HG03575 (cell line): ENCODE data around the gene NDUFB4.
A peak's percentile ranks its signal among the peaks of the same experiment; 100 is the strongest.
"Not testable (repeated sequence)": the region's sequence is repeated elsewhere in the genome, so short reads cannot be mapped to it uniquely, and the experiment has no call there.

Source experiments
- ATAC-seq: cut with Tn5 transposase; IDR thresholded peaks from one replicate; pipeline ENCODE4 v1.9.1; 2021; ENCODE audit not compliant: unreplicated experiment, insufficient number of reproducible peaks, low FRiP score; ENCODE audit errors: extremely low read depth

Gene NDUFB4

DNA sequence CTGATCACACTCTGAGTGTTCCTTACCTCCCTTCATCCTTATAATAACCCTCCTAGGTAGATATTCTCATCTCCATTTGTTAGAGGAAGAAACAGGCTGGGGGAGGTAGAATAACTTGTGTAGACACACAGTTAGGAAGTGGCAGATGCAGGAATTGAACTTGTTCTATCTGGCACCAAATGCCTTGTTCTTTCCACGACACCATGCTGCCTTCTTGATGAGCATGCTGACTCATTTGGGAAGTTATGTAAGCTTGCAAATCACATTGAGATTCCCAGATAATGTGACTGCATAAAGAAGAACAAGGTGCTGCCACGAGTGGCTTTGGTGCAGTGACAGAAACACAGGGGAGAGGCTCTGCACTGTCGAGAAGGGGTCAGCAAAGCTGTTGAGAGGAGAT lies 27.5 kb upstream of the NDUFB4 start:
- ATAC-seq, result no peak

DNA sequence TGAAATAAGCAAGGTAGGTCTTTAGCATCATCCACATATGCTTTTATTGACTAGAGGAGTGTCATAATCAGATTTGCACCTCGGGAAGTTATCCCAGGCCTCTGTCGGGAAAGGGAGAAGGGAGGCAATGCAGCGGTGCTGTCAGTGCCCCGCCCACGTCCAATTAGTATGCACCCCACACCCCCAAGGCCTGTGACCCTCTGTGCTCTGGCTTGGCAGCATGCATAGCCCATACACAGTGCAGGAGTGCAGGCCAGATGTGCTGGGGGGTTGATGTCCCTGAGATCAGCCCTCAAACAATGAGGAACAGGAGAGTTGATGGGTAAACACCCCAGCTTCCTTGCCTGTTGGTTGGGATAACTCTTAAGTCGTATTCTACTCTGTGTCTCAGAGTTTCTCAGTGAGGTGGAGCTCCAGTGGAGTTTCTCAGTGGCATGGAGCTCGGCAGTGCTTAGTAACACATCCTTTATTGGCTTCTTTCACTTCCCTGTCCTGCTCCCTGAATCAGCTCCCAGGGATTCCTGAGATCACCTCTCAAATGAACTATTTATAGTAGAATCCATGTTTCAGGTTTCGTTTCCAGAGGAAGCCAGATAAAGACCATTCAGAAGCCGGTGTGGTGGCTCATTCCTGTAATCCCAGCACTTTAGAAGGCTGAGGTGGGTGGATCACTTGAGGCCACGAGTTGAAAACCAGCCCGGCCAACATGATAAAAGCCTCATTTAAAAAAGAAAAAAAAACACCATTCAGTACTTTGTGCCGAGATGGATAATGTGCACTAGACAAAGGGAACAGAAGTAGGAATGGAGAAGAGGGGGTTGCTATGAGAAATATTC lies 26.7 kb upstream of the NDUFB4 start:
- no peak for ATAC-seq

DNA sequence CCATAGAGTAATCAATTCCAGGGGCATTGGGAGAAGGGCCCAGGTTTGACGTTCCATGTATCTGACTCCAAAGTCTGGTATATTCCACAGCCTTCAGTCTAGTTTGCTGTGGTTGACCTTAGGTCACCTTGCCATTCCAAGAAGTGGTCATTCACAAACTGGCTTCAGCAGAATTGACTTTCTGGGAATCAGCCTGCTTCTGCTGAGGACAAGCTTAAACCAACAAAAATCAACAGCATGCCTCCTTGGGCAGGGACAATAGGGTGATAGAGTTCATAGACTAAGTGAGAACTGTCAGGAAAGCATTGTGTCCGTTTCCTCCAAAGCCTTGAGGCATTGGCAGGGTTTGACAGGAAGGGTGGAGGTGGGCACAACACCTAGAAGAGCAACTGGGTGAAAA lies 24.1 kb upstream of the NDUFB4 start:
- ATAC-seq, result no peak

DNA sequence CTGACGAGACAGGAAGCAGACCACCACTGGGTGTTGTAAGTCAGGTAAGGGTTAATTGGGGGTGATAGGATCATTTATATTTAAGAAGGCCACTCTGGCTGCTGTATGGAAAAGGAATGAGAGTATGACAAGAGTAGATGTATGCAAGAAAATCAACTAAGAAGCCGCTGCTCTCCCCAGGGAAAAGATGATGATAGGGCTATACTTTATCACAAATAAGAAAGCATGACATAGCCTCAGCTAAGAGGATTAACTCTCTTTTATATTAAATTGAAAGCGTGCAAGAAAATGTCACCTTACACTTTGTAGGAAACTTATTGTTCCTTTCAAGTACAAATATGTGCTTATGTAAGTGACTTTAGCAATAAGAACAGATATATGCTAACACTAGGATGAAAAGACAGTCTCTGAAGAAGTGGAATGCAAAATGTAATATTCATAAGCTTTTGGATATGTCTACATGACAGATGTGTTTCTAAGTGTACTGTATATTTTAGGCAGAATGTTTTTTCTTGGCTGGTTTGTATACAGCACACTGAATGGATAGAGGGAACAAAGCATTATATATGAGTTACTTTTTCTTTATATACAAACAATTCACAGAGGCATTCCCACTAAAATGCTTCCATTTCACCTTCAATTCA lies 8.7 kb upstream of the NDUFB4 start:
- ATAC-seq, result no peak

DNA sequence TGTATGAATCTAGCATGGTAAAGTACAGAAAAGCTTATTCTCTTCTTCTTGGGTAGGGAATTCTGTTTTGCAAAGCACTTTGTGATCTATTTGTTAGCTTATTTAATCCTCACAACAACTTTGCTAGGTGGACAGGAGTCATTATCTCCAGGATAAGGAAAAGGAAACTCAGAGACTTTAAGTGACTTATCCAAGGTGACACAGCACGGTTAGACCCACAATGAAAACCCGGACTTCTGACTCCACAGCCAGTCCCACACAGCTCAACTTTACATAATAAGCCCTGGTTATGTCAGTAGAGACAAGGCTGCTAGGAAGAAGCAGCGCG lies 384 bp upstream of the NDUFB4 start:
- ATAC-seq, result no peak

DNA sequence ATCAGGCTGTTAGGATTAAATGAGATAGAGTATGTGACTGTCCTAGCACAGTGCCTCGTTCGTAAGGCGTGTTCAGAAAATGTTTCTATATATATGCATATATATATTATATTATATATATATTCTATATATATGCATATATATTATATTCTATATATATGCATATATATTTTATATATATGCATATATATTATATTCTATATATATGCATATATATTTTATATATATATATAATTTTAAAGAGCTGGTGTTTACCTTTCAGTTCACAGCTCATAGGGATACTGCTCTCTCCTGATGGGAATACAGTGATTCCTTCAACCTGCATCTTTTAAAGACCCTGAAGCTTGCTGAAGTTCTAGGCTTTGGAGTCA lies 702 bp downstream of the NDUFB4 start:
- no peak for ATAC-seq

DNA sequence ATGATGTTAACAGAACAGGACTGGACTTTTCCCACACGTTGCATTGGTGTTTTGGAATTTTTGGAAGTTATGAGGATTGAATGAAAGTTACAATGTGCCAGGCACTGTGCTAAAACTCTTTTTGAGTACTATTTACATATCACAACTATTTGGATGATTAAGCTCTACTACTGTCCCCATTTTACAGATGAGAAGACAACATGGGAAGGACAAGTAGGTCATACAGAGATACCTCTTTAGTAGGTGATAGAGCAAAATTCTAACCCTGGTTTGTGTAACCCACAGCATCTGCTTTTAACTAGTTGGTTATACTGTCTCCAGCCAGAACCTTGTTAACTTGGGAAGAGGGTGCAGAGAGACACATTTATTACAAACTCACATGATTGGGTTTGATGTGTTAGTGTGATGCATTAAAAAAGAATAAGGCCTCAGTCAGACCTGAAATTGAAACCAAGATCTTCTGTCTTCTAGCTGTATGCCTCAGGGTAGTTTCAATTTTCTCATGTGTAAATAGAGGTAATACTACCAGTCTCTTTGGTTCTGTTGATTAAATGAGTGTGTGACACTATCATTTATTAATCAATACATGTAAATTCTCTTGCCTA lies 1.4 kb downstream of the NDUFB4 start:
- ATAC-seq, result peak; percentile 25

DNA sequence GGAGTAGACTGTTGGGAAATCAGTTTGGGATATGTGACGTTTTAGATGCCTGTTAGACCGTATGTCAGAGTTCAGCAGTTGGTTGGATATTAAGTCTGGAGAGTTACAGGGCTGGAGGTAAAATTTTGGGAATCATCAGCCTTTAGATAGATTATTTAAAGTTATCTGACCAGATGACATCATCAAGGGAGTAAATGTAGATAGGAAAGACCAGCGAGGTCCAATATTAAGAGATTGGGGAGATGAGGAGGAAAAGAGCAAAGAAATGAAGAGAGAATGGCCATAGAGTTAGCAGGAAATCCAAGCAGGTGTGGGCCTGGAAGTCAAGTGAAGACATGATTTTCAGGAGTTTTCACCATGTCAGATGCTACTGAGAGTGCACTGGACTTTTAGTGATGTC lies 3.1 kb downstream of the NDUFB4 start:
- no peak for ATAC-seq

DNA sequence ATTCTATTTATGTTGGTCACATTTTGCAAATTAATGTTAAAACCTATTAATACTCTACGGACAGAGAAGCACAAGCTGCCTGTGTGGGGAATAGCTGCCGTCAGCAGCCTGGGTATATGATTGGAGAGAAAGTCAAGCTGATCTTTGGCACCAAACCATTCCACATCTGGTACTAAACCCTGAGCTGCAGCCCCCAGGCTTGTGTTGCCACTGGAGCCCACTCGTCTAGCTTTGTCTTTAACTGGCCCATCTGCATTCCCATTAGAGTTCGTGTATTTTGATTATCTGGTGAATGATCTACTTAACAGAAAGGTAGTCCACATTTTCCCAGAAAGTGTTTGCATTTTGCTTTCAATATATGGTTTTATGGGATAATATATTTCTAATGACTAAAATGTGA lies 5.4 kb downstream of the NDUFB4 start:
- no peak for ATAC-seq

DNA sequence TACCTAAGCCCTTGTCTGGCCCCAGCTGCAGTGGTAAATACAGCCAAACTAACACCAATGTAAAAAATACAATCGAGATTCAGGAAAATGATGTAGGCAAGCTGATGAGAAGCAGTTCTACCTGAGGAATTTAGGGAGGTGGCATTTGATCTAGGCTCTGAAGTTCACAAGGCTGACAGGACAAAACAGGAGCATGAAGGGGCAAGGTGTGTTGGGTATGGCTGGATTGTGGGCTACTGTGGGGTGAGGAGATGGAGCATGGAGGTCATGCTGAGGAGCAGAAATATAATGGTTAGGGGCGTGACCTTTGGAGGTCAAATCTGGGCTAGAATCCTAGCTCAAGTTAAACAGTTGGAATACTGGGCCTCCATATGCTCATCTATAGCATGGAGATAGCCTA lies 6.5 kb downstream of the NDUFB4 start:
- ATAC-seq, result no peak

DNA sequence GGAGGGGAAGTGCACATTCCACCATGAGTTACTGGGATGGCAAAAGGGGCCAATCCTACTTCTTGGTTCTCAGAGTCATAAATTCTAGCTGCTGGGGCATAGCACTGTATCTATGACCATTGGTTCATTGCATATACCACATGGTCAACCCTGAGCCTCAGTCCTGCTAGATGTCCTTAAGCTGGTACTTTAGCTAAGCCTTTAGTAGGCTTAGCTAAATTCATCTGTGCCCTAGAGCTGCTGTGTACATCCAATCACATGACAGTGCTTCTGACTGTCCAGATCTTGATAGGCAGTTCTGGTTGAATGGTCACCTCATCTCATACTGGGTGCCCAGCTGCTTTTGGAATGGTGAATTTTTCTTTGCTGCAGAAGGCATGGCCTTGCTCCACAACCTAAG lies 8.2 kb downstream of the NDUFB4 start:
- no peak for ATAC-seq

DNA sequence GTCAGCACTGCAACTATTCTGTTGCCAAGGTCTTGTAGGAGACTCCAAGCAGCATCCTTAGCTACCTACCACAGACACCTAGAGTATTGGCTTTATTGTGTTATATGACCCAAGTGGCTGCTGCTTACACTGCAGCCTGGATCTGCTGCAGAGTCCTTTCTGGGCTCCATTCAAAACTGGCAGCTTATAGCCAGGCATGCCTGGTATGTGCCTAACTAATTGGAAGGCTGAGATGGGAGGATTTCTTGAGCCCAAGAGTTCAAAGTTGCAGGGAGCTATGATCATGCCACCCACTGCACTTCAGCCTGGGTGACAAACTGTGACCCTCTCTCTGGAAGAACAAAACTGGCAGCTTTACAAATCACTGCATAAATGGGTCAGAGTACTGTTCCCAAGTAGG lies 8.6 kb downstream of the NDUFB4 start:
- no peak for ATAC-seq

DNA sequence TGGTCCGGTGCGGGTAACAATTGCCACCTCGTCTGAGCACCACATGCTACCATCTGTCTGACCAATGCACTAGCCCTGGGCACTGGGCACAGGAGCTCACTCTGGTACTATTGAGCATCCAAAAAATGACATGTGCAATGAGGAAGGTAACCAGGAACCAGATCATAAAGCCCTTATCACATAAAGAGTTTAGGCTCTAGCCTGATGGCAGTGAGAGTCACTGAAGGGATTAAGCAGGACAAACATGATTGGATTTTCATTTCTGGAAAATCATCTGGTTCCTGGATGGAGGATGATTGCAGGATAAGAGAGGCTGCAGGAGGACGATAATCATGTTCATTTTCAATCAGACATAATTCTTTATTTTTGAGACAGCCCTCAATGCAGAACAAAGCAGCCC lies 12.4 kb downstream of the NDUFB4 start:
- ATAC-seq, result no peak

DNA sequence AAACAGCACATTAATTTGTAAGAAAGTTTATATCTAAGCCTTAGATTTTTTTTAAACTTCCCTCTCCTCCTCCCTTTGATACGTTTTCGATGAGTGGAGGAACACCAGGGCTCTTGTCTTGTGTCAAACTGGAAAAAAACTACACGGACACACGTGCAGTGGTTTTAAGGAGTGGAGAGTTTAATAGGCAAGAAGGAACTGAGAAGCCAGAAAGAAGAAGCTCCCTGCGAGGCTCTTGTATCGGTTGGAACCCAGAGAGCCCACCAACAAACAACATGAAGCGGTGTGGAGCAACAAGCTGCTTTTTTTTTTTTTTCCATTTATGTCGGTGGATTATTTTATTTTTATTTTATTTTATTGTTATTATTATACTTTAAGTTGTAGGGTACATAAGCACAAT lies 18.6 kb downstream of the NDUFB4 start:
- no peak for ATAC-seq

DNA sequence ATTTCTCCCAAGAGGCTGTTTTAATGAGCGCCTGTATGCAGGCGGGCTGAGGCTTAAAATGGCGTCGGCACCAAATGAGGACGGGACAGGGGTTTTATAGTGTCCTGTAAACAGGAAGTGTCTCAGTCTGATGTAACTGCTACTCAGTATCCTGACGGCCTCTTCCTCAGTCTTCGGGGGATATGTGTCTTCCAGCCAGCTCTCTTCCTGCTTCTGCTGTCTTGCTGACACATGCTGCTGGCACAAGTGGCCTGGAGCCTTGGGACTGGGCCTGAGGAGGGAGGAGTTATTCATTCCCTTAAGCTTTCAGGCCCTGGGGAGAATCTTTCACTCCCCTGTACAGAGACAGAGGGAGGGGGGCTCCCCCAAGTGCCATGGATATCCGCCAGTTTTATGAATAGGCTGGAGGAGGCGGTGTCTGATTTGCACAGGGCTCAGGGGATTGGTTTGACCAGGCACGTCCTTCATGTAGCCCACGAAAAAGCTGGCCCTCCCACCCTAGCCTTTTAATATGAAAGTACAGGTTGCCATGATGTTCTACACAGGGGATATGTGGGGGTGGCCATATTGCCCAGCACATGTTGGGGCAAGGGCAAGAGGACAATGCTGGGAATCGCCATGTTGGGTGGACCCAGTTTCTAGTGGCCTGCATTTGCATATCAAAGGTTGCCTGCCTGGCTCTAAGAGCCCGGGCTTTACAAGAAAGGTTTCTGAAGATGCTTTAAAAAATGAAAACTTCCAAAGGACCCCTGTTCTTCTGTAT lies 19.9 kb downstream of the NDUFB4 start:
- ATAC-seq, result no peak

DNA sequence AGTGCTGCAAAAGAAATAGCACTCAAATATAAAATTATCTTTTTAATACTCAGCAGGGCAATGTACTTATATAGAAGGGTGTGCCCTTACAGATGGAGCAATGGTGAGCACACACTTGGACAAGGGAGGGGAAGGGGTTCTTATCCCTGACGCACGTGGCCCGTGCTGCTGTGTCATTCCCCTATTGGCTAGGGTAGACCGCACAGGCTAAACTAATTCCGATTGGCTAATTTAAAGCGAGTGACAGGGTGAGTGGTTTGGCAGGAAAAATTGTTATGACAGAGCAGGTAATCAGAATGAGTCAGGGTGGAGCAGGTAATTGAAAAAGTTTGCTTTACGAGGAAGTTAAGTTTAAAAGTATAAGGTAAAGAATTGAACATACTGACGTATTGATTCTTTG lies 20.6 kb downstream of the NDUFB4 start:
- ATAC-seq, result not testable (repeated sequence)

DNA sequence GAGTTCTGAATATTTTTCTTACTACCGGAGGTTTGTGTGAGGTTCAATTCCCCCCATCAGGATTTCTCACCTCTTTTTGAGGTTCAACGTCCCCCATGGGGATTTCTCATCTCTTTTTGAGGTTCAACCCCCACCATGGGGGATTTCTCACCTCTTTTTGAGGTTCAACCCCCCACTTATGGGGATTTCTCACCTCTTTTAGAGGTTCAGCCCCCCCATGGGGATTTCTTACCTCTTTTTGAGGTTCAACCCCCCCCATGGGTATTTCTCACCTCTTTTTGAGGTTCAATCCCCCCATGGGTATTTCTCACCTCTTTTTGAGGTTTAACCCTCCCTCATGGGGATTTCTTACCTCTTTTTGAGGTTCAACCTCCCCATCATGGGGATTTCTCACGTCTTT lies 26.3 kb downstream of the NDUFB4 start:
- no peak for ATAC-seq

DNA sequence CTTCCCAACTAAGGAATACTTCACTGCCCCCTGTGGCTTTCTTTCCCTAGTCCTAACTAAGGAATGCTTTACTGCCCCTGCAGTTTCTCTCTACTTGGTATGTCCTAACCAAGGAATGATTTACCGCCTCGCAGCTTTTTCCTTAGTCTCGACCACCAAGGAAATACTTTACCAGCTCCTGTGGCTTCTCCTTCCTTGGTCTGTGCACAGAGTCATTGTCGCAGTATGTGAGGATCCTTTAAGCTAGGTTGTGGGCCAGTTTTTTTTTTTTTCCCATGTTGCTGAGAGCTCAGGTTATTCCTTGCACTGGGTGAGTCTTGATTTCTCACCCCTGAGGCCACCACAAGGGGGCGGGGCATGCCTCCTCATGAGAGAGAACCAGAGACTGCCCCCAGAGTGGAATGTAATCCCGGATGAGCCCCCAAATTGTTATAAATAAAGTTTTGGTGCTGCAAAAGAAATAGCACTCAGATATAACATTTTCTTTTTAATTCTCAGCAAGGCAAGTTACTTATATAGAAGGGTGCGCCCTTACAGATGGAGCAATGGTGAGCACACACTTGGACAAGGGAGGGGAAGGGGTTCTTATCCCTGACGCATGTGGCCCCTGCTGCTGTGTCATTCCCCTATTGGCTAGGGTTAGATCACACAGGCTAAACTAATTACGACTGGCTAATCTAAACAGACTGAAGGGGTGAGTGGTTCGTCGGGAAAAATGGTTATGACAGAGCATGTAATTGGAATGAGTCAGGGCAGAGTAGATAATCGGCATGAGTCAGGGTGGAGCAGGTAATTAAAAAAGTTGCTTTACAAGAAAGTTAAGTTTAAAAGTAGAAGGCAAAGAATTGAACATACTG lies 27.0 kb downstream of the NDUFB4 start:
- no peak for ATAC-seq

DNA sequence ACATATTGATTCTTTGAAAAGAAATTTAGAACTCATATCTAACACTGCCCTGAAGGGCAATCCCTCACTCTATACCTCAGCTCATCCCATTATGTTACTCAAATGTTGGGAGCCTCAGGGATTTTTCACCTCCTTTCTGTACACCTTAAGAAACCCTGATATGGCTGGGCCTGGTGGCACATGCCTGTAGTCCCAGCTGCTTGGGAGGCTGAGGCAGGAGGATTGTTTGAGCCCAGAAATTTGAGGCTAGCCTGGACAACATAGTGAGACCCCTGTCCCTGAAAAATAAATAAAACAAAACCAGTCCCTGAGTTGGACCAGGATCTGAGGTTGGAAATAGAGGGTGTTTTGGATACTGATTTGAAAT lies 27.6 kb downstream of the NDUFB4 start:
- no peak for ATAC-seq
